ENCODE measurements around the gene PGAM2. TPM values are rescaled to one million over a fixed set of nuclear protein-coding genes. Genes with fewer than 3 reads are reported as not detected.
A peak's percentile ranks its signal among the peaks of the same experiment; 100 is the strongest.

Gene PGAM2
- polyA plus RNA-seq (2011; rRNA removed) (not detected in 2 replicates), polyA plus RNA-seq (2017; fragmentation: RNase III; extraction: RNeasy Plus Mini Kit Qiagen cat#74134 plus additional on column Dnase treatment) (not detected in 3 replicates), polyA minus RNA-seq (2011; rRNA and poly(A)+ RNA removed) (not detected in 2 replicates)
- polyA plus RNA-seq (2012; cell fraction: cytosol; rRNA removed) = not detected in 2 replicates
- 0.29 and 0.37 TPM in 2 replicates for polyA plus RNA-seq (2012; cell fraction: nucleus; rRNA removed)

GRCh38 chr7:44065431-44066110 is at the start of gene PGAM2:
Gene PGAM2 (minus strand): TSS chr7:44065567. CDS start chr7:44065529, 38 bp downstream.
- Histone ChIP-seq H3K9me3 (no peaks in the 10 kb centered on the region), H3K27ac (no peak within 1 kb of the TSS), H3K4me2 (no peak within 1 kb of the TSS), H3K4me3 (no peak within 1 kb of the TSS), H3K4me1 (no peaks in the 10 kb centered on the region)
- DNase-seq (ENCODE audit: low read depth in 1 of 2, low spot score in 1 of 2) (no peak), ATAC-seq (peak; percentile 36 to 60; a peak in 3 of 6 replicates), FAIRE-seq (no peak)
- WGBS (ENCODE audit: missing lambda C conversion rate) = 71% methylated on average over 13 of the region's 14 CpGs
- ChIA-PET CTCF (no interaction called here), POLR2A (interaction anchor here (1.4 kb wide), 1 partner anchor 21 kb away, joined by 5 read pairs; the partner anchor contains the start of gene DBNL)
- peak in 1 of 2 experiments; percentile 13; a peak in 1 of 5 replicates for TF ChIP-seq JUN (IDR thresholded peaks at IDR 0.05)
- 0 out of 2 replicates have a peak, but pooled peaks have one; percentile 7 for TF ChIP-seq POLR2A (IDR thresholded peaks at IDR 0.05; ENCODE audit: low read length)
- TF ChIP-seq MYC (IDR thresholded peaks at IDR 0.05; ENCODE audit: borderline replicate concordance, low read length) = no peak

- 87% methylated on average over 9 of the region's 12 CpGs for WGBS (ENCODE audit: missing lambda C conversion rate)
- no peak overlapping the region for H3K4me2 ChIP-seq
- CTCF ChIA-PET = interaction anchor here (1.1 to 2.3 kb wide), 2 partner anchors 42 to 82 kb away, joined by 3 to 7 read pairs; no protein-coding TSS in a partner anchor
- H3K9me3 ChIP-seq = no peaks in the 10 kb centered on the region
- POLR2A ChIA-PET = no interaction called here
- peaks cover 4% of the 10 kb centered on the region; the same call in 1 of the 3 replicates for H3K4me1 ChIP-seq
- no peak for ATAC-seq
- FAIRE-seq = no peak
- no peak overlapping the region for H3K4me3 ChIP-seq
- TF ChIP-seq HDAC2 (IDR thresholded peaks at IDR 0.05) = no peak
- TF ChIP-seq JUNB (IDR thresholded peaks at IDR 0.05) = no peak
- TF ChIP-seq RAD21 (conservative IDR thresholded peaks at IDR 0.05 in 1 of 2, IDR thresholded peaks at IDR 0.05 in 1 of 2) = no peak
- TF ChIP-seq HOXA7 (CRISPR knock-in tag; IDR thresholded peaks at IDR 0.05) = no peak
- no peak for TF ChIP-seq POLR2A (IDR thresholded peaks at IDR 0.05; ENCODE audit: low read length)
- no peak for TF ChIP-seq CBX2 (IDR thresholded peaks at IDR 0.05; ENCODE audit: borderline replicate concordance, low read depth)
- TF ChIP-seq, protein P1, sequence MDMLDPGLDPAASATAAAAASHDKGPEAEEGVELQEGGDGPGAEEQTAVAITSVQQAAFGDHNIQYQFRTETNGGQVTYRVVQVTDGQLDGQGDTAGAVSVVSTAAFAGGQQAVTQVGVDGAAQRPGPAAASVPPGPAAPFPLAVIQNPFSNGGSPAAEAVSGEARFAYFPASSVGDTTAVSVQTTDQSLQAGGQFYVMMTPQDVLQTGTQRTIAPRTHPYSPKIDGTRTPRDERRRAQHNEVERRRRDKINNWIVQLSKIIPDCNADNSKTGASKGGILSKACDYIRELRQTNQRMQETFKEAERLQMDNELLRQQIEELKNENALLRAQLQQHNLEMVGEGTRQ (IDR thresholded peaks at IDR 0.05) = no peak
- no peak for TF ChIP-seq PHF8 (IDR thresholded peaks at IDR 0.05; ENCODE audit: borderline replicate concordance, low read depth)
- TF ChIP-seq EP300 (IDR thresholded peaks at IDR 0.05) = no peak
- TF ChIP-seq BHLHE40 (IDR thresholded peaks at IDR 0.05; ENCODE audit: low read depth, low read length) = no peak
- TF ChIP-seq CEBPB (IDR thresholded peaks at IDR 0.05) = no peak
- TF ChIP-seq ZNF302 (CRISPR knock-in tag; IDR thresholded peaks at IDR 0.05) = no peak
- TF ChIP-seq, protein P2, sequence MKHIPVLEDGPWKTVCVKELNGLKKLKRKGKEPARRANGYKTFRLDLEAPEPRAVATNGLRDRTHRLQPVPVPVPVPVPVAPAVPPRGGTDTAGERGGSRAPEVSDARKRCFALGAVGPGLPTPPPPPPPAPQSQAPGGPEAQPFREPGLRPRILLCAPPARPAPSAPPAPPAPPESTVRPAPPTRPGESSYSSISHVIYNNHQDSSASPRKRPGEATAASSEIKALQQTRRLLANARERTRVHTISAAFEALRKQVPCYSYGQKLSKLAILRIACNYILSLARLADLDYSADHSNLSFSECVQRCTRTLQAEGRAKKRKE (CRISPR knock-in tag; IDR thresholded peaks at IDR 0.05; ENCODE audit: low read depth) = no peak
- TF ChIP-seq, protein P3, sequence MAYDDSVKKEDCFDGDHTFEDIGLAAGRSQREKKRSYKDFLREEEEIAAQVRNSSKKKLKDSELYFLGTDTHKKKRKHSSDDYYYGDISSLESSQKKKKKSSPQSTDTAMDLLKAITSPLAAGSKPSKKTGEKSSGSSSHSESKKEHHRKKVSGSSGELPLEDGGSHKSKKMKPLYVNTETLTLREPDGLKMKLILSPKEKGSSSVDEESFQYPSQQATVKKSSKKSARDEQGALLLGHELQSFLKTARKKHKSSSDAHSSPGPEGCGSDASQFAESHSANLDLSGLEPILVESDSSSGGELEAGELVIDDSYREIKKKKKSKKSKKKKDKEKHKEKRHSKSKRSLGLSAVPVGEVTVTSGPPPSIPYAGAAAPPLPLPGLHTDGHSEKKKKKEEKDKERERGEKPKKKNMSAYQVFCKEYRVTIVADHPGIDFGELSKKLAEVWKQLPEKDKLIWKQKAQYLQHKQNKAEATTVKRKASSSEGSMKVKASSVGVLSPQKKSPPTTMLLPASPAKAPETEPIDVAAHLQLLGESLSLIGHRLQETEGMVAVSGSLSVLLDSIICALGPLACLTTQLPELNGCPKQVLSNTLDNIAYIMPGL (CRISPR knock-in tag; IDR thresholded peaks at IDR 0.05; ENCODE audit: borderline replicate concordance) = no peak
- no peak for TF ChIP-seq FOSL2 (IDR thresholded peaks at IDR 0.05)
- no peak for TF ChIP-seq FOSL2 (CRISPR knock-in tag; IDR thresholded peaks at IDR 0.05)
- no peak overlapping the region for H3K27ac ChIP-seq
- no peak for DNase-seq (ENCODE audit: low read depth in 1 of 2, low spot score in 1 of 2)
These were observed 49.4 kb upstream of the PGAM2 start for GRCh38 chr7:44114586-44115310.
